Activated CD8-positive, alpha-beta memory T cell treated with anti-CD3 and anti-CD28 coated beads for 4 hours (primary cell): ENCODE results near the gene M6PR.
"Not testable (repeated sequence)": the region's sequence is repeated elsewhere in the genome, so short reads cannot be mapped to it uniquely, and the experiment has no call there.

Source experiments
- DNase-seq, 2 donors: peaks; one replicate each; pipeline ENCODE4 v3.0.0-alpha.2; 2020; ENCODE audit warnings: low read depth in 2 of 2

Gene M6PR

GRCh38 chr12:8912914-8913313 is 36.5 kb downstream of the M6PR start:
- no peak for DNase-seq

GRCh38 chr12:8911606-8912268 is 37.7 kb downstream of the M6PR start:
- DNase-seq, result no peak

GRCh38 chr12:8909752-8910151 is 39.7 kb downstream of the M6PR start:
- DNase-seq, result no peak

- no peak for DNase-seq
Observed at GRCh38 chr12:8907513-8907912, 41.9 kb downstream of the M6PR start.

GRCh38 chr12:8906266-8907180 is 42.9 kb downstream of the M6PR start:
- no peak for DNase-seq

GRCh38 chr12:8905546-8905945 is 43.9 kb downstream of the M6PR start:
- no peak for DNase-seq

- no peak for DNase-seq
Observed at GRCh38 chr12:8904665-8905064, 44.8 kb downstream of the M6PR start.

GRCh38 chr12:8903646-8904045 is 45.8 kb downstream of the M6PR start:
- DNase-seq, result no peak

- DNase-seq, result not testable (repeated sequence)
Observed at GRCh38 chr12:8902703-8903102, 46.7 kb downstream of the M6PR start.

GRCh38 chr12:8899830-8900229 is 49.6 kb downstream of the M6PR start:
- no peak for DNase-seq

GRCh38 chr12:8897081-8897480 is 52.4 kb downstream of the M6PR start:
- DNase-seq, result no peak

- no peak for DNase-seq
Observed at GRCh38 chr12:8894986-8895385, 54.5 kb downstream of the M6PR start.

- DNase-seq, result no peak
Observed at GRCh38 chr12:8894378-8894777, 55.1 kb downstream of the M6PR start.

- DNase-seq, result no peak
Observed at GRCh38 chr12:8891976-8892375, 57.5 kb downstream of the M6PR start.
